Esophagus (tissue), 2 donors: ENCODE measurements around the gene SAE1. TPM values are rescaled to one million over a fixed set of nuclear protein-coding genes. Genes with fewer than 3 reads are reported as not detected.
A peak's percentile ranks its signal among the peaks of the same experiment; 100 is the strongest.

Experiments
- H3K27ac ChIP-seq, 2 donors: one replicate each; pipeline ENCODE4 v1.5.1; 2013; ENCODE audit warnings: low read depth in 2 of 2, mild to moderate bottlenecking in 2 of 2, inconsistent platforms in 1 of 2, low read length in 1 of 2, moderate library complexity in 1 of 2
- H3K27me3 ChIP-seq, 2 donors: one replicate each; pipeline ENCODE4 v1.6.1; 2013; ENCODE audit warnings: low read length in 2 of 2, control low read depth in 1 of 2, mild to moderate bottlenecking in 1 of 2; ENCODE audit not compliant: insufficient read depth in 2 of 2, control insufficient read depth in 1 of 2
- H3K36me3 ChIP-seq, 2 donors: one replicate each; pipeline ENCODE4 v1.6.1; 2013; ENCODE audit warnings: low read length in 1 of 2; ENCODE audit not compliant: control insufficient read depth in 2 of 2, insufficient read depth in 2 of 2
- H3K4me1 ChIP-seq, 2 donors: one replicate each; pipeline ENCODE4 v1.6.1; 2013; ENCODE audit warnings: low read length in 1 of 2; ENCODE audit not compliant: control insufficient read depth in 2 of 2, insufficient read depth in 2 of 2
- H3K4me3 ChIP-seq, 2 donors: one replicate each; pipeline ENCODE4 v1.5.1; 2013; ENCODE audit warnings: low read length in 2 of 2, mild to moderate bottlenecking in 2 of 2, low read depth in 1 of 2, moderate library complexity in 1 of 2
- H3K9me3 ChIP-seq, 2 donors: one replicate each; pipeline ENCODE4 v1.6.1; 2013; ENCODE audit warnings: mild to moderate bottlenecking in 2 of 2, low read depth in 1 of 2, low read length in 1 of 2, moderate library complexity in 1 of 2; ENCODE audit not compliant: control insufficient read depth in 2 of 2, insufficient read depth in 1 of 2
- WGBS, 2 donors: extraction: QIAGEN DNeasy Blood & Tissue Kit; methylation state at CpG; one replicate each; pipeline ENCODE4 v1.1.7; 2013; 5-methylcytosine and 5-hydroxymethylcytosine counted together
- polyA plus RNA-seq, 2 donors: library from polyadenylated mRNA; stranded (reverse); fragments of 200-250 nt; gene quantifications; one replicate each; pipeline ENCODE4 v1.2.3, GENCODE V29; 2013
- donor health status: healthy with polysubstance abuse.
- donor health status: Bipolar disorder and iron deficiency.

Gene SAE1
- polyA plus RNA-seq, 2 donors, result 17.1 to 53.4 TPM

- H3K4me1 ChIP-seq, result peaks cover 0 to 16% of the 10 kb centered on the region in 2 donors
- peaks cover 11 to 30% of the 10 kb centered on the region in 2 donors for H3K36me3 ChIP-seq
- H3K9me3 ChIP-seq, result no peaks in the 10 kb centered on the region
- peak overlapping the region; percentile 31 to 51 for H3K4me3 ChIP-seq
- 4 to 6% methylated on average over 29 of the region's 29 CpGs for WGBS, 2 donors
- H3K27me3 ChIP-seq, result no peaks in the 10 kb centered on the region
- peak overlapping the region; percentile 93 to 98 for H3K27ac ChIP-seq
Observed at GRCh38 chr19:47257411-47258169, 127.0 kb downstream of the SAE1 start.

- H3K27ac ChIP-seq, result peak overlapping the region in 1 of 2 donors; percentile 93
- WGBS, 2 donors, result 91 to 93% methylated on average over 9 of the region's 9 CpGs
- H3K36me3 ChIP-seq, result peaks cover 11 to 33% of the 10 kb centered on the region in 2 donors
Observed at GRCh38 chr19:47258434-47258833, 127.8 kb downstream of the SAE1 start.

GRCh38 chr19:47258895-47259555, 128.4 kb downstream of the SAE1 start:
- Histone ChIP-seq H3K9me3 (no peaks in the 10 kb centered on the region), H3K36me3 (peaks cover 11 to 33% of the 10 kb centered on the region in 2 donors), H3K4me1 (peaks cover 0 to 15% of the 10 kb centered on the region in 2 donors), H3K4me3 (no peak overlapping the region), H3K27me3 (no peaks in the 10 kb centered on the region), H3K27ac (no peak overlapping the region)
- WGBS, 2 donors, result 93 to 94% methylated on average over 6 of the region's 6 CpGs

More at GRCh38 chr19:47258434-47258833, 127.8 kb downstream of the SAE1 start:
- Histone ChIP-seq H3K4me1 (peaks cover 0 to 16% of the 10 kb centered on the region in 2 donors), H3K4me3 (no peak overlapping the region), H3K27me3 (no peaks in the 10 kb centered on the region), H3K9me3 (no peaks in the 10 kb centered on the region)

Other genes starting within 250 kb of the SAE1 start
- 1 to 10 TPM in 1 of 2 donors, under 1 TPM in 1; 0.56 to 1.2 TPM for gene NPAS1, start 111.0 kb upstream of the SAE1 start, polyA plus RNA-seq
- 10 to 100 TPM in 1 of 2 donors, 1 to 10 TPM in 1; 6.1 to 58.0 TPM for gene TMEM160, start 82.2 kb upstream of the SAE1 start, polyA plus RNA-seq
- 10 to 100 TPM in 1 of 2 donors, 1 to 10 TPM in 1; 8.4 to 13.5 TPM for gene ZC3H4, start 17.1 kb upstream of the SAE1 start, polyA plus RNA-seq
- gene BBC3, start 100.4 kb downstream of the SAE1 start, polyA plus RNA-seq, result 1 to 10 TPM; 1.4 to 1.8 TPM
- gene CCDC9, start 125.7 kb downstream of the SAE1 start, polyA plus RNA-seq, result 10 to 100 TPM; 12.9 to 22.2 TPM
- gene INAFM1, start 144.1 kb downstream of the SAE1 start, polyA plus RNA-seq, result 1 to 10 TPM; 5.6 to 7.4 TPM
- under 1 TPM; 0.71 to 0.96 TPM for gene C5AR1, start 179.0 kb downstream of the SAE1 start, polyA plus RNA-seq
- gene C5AR2, start 201.3 kb downstream of the SAE1 start, polyA plus RNA-seq, result under 1 TPM; 0.12 to 0.29 TPM
- gene DHX34, start 218.5 kb downstream of the SAE1 start, polyA plus RNA-seq, result 10 to 100 TPM in 1 of 2 donors, 1 to 10 TPM in 1; 9.4 to 15.6 TPM